ENCODE measurements around the gene GOLGA3.
"Not testable (repeated sequence)": the region's sequence is repeated elsewhere in the genome, so short reads cannot be mapped to it uniquely, and the experiment has no call there.

The GOLGA3 gene

GRCh38 chr12:132776816-132777568, 51.7 kb downstream of the GOLGA3 start:
- DNase-seq: no peak

GRCh38 chr12:132776230-132776625, 52.4 kb downstream of the GOLGA3 start:
- DNase-seq: not testable (repeated sequence)

GRCh38 chr12:132775502-132776229, 53.0 kb downstream of the GOLGA3 start:
- DNase-seq: no peak

- DNase-seq: no peak
These were observed 53.9 kb downstream of the GOLGA3 start for GRCh38 chr12:132774646-132775275.

GRCh38 chr12:132774159-132774558, 54.5 kb downstream of the GOLGA3 start:
- DNase-seq: no peak

- DNase-seq: peak; percentile 10 to 23
These were observed 55.4 kb downstream of the GOLGA3 start for GRCh38 chr12:132773077-132773955.

- peak; percentile 11 to 60 for DNase-seq
These were observed 56.1 kb downstream of the GOLGA3 start for GRCh38 chr12:132772606-132773005.

- peak; percentile 59 to 68 for DNase-seq
These were observed 57.4 kb downstream of the GOLGA3 start for GRCh38 chr12:132771126-132771838.

- no peak for DNase-seq
These were observed 62.1 kb downstream of the GOLGA3 start for GRCh38 chr12:132766380-132767085.

- DNase-seq: no peak
These were observed 63.3 kb downstream of the GOLGA3 start for GRCh38 chr12:132765361-132765760.

GRCh38 chr12:132764231-132764630, 64.4 kb downstream of the GOLGA3 start:
- DNase-seq: no peak

- DNase-seq: peak; percentile 86
These were observed 66.6 kb downstream of the GOLGA3 start for GRCh38 chr12:132761921-132762583.

GRCh38 chr12:132761032-132761920, 67.4 kb downstream of the GOLGA3 start, which contains the start of gene ANKLE2:
Gene ANKLE2 (minus strand): TSS chr12:132761832. CDS start chr12:132761798, 34 bp downstream.
- peak; percentile 57 to 64 for DNase-seq

- DNase-seq: no peak
These were observed 69.3 kb downstream of the GOLGA3 start for GRCh38 chr12:132759359-132759758.

- not testable (repeated sequence) for DNase-seq
These were observed 69.8 kb downstream of the GOLGA3 start for GRCh38 chr12:132758825-132759224.

GRCh38 chr12:132754160-132754932, 74.3 kb downstream of the GOLGA3 start:
- no peak for DNase-seq

GRCh38 chr12:132753670-132754069, 75.0 kb downstream of the GOLGA3 start:
- not testable (repeated sequence) for DNase-seq

GRCh38 chr12:132748319-132748718, 80.3 kb downstream of the GOLGA3 start:
- DNase-seq: no peak

GRCh38 chr12:132747896-132748295, 80.8 kb downstream of the GOLGA3 start:
- no peak for DNase-seq

All from CD4-positive, alpha-beta T cell treated with Interleukin-4 for 1 hour (primary cell).